ENCODE results near the gene OPCML. TPM values are rescaled to one million over a fixed set of nuclear protein-coding genes. Genes with fewer than 3 reads are reported as not detected.

Gene OPCML
- total RNA-seq, 1 donor from 2014 or later, result not detected

DNA sequence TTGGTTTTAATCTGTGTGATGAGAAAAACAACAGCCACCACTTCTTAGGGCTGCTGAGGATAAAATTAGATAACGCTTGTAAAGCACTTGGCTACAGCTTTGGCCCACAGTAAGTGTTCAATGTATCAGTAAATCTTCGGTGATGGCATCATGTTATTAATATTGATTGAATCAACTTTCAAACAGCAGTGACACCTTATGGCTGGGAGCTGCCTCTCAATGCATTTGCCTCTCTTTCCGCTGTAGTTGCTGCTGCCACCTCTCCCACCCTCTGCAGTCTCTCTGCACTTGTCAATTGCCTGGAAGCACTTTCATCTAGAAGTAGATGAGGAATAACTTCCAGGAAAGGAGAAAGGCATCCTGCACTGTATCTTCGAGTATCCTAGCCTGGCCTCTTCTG lies 491.1 kb downstream of the OPCML start:
- no peak overlapping the region for H3K27ac Mint-ChIP-seq
- CTCF ChIA-PET, result no interaction called here

DNA sequence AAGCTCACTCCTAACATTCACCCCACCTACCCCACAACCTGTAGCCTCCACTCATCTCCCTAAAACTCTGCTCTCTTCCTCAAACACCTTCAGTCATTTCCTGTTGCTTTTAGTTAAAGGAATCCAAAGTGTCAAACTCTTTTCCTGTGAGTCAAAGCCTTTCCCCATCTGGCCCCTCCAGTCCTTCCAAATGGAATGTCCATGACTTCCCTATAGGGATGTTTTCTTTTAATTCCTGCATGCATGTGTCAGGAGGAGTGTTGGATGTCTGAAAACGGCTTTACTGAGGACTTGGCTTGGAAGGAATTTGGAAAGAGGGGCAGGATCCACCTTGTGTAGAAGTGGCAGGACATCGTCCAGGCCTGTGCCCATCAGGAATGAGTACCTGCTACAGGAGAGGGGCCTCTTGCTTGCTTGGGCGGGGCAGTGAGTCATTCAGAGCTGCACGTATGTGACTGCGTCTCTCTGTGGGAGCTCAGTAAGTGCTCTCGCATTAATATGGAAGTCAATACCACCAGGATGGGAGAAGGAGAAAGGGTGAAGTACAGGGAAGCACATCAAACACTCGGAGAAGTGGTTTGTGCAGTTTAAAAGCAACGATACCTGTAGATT lies 491.9 kb downstream of the OPCML start:
- Mint-ChIP-seq H3K36me3 (ENCODE audit: low read depth) (no peaks in the 10 kb centered on the region), H3K4me3 (no peak overlapping the region), H3K27ac (no peak overlapping the region), H3K4me1 (no peaks in the 10 kb centered on the region), H3K9me3 (no peaks in the 10 kb centered on the region), H3K27me3 (no peaks in the 10 kb centered on the region)
- no peak for ATAC-seq (ENCODE audit: low read depth)
- ChIA-PET CTCF (no interaction called here), POLR2A (no interaction called here)
- TF ChIP-seq, protein P1, sequence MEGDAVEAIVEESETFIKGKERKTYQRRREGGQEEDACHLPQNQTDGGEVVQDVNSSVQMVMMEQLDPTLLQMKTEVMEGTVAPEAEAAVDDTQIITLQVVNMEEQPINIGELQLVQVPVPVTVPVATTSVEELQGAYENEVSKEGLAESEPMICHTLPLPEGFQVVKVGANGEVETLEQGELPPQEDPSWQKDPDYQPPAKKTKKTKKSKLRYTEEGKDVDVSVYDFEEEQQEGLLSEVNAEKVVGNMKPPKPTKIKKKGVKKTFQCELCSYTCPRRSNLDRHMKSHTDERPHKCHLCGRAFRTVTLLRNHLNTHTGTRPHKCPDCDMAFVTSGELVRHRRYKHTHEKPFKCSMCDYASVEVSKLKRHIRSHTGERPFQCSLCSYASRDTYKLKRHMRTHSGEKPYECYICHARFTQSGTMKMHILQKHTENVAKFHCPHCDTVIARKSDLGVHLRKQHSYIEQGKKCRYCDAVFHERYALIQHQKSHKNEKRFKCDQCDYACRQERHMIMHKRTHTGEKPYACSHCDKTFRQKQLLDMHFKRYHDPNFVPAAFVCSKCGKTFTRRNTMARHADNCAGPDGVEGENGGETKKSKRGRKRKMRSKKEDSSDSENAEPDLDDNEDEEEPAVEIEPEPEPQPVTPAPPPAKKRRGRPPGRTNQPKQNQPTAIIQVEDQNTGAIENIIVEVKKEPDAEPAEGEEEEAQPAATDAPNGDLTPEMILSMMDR (IDR thresholded peaks at IDR 0.05), result no peak
- intact Hi-C loops (cut with micrococcal nuclease), result no loop called here
- no peak for DNase-seq

More for the DNA sequence above, 491.1 kb downstream of the OPCML start:
- DNase-seq (no peak), ATAC-seq (ENCODE audit: low read depth) (no peak)
- POLR2A ChIA-PET, result no interaction called here
- H3K36me3 Mint-ChIP-seq (ENCODE audit: low read depth), result no peaks in the 10 kb centered on the region
- TF ChIP-seq, protein P1 (IDR thresholded peaks at IDR 0.05), result no peak
- no peaks in the 10 kb centered on the region for H3K27me3 Mint-ChIP-seq
- H3K4me1 Mint-ChIP-seq, result no peaks in the 10 kb centered on the region
- H3K4me3 Mint-ChIP-seq, result no peak overlapping the region
- no peaks in the 10 kb centered on the region for H3K9me3 Mint-ChIP-seq
- intact Hi-C loops (cut with micrococcal nuclease), result no loop called here

DNA sequence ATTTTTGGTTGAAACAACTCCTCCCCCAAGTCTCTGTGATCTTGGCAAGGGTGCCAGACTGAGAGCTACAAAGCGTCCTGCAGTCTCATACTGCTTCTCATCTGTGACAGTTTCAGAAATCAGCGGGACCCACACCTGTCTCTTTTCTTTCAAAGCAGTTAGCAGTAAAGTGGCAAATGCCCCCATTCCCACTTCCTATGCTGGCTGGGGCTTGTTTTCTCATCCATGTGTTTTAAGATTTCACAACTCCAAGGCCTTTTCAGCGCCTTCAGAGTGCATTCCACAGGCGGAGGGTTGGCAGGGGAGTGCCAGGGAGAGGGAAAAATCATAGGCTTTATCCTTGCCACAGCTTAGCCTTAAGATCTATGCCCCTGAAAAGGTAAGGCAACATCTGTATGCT lies 493.5 kb downstream of the OPCML start:
- ATAC-seq (ENCODE audit: low read depth), result no peak
- H3K4me3 Mint-ChIP-seq, result no peak overlapping the region
- DNase-seq, result no peak
- H3K27me3 Mint-ChIP-seq, result no peaks in the 10 kb centered on the region
- H3K27ac Mint-ChIP-seq, result no peak overlapping the region
- ChIA-PET POLR2A (no interaction called here), CTCF (no interaction called here)
- H3K36me3 Mint-ChIP-seq (ENCODE audit: low read depth), result no peaks in the 10 kb centered on the region
- no peaks in the 10 kb centered on the region for H3K9me3 Mint-ChIP-seq
- no peaks in the 10 kb centered on the region for H3K4me1 Mint-ChIP-seq
- intact Hi-C loops (cut with micrococcal nuclease), result no loop called here
- TF ChIP-seq, protein P1 (IDR thresholded peaks at IDR 0.05), result no peak

DNA sequence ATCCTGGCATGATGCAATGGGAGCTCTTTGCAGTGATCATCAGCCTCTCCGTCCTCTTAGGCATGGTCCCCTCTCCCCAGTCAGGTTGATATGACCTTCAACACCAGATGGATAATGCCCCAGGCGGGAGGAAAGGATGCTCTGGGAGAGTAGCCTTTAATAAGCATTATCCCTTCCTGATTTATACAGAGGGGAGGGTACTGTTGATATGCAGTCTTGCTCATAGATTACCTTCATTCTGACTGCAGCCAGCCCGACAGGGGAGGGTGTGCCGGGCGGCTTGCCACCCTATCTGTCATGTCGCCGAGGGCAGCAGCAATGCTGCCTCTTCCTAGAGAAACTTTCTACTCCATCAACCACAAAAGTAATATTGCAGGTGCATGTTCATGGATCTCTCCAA lies 497.4 kb downstream of the OPCML start:
- Mint-ChIP-seq H3K4me3 (no peak overlapping the region), H3K27ac (no peak overlapping the region), H3K27me3 (no peaks in the 10 kb centered on the region), H3K36me3 (ENCODE audit: low read depth) (no peaks in the 10 kb centered on the region), H3K4me1 (no peaks in the 10 kb centered on the region), H3K9me3 (no peaks in the 10 kb centered on the region)
- TF ChIP-seq, protein P1 (IDR thresholded peaks at IDR 0.05), result no peak
- intact Hi-C loops (cut with micrococcal nuclease), result no loop called here
- ChIA-PET CTCF (no interaction called here), POLR2A (no interaction called here)
- no peak for DNase-seq
- no peak for ATAC-seq (ENCODE audit: low read depth)

DNA sequence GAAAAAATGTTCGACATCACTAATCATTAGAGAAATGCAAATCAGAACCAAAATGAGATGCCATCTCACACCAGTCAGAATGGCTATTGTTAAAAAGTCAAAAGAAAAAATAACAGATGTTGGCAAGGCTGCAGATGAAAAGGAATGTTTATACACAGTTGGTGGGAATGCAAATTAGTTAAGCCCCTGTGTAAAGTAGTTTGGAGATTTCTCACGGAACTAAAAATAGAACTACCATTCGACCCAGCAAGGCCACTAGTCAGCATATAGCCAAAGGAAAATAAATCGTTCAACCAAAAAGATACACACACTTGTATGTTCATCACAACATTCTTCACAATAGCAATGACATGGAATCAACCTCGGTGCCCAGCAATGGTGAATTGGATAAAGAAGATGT lies 503.2 kb downstream of the OPCML start:
- Mint-ChIP-seq H3K4me3 (no peak overlapping the region), H3K36me3 (ENCODE audit: low read depth) (no peaks in the 10 kb centered on the region), H3K27ac (no peak overlapping the region), H3K9me3 (no peaks in the 10 kb centered on the region), H3K4me1 (no peaks in the 10 kb centered on the region), H3K27me3 (no peaks in the 10 kb centered on the region)
- ChIA-PET CTCF (no interaction called here), POLR2A (no interaction called here)
- intact Hi-C loops (cut with micrococcal nuclease), result no loop called here
- TF ChIP-seq, protein P1 (IDR thresholded peaks at IDR 0.05), result no peak
- no peak for DNase-seq
- ATAC-seq (ENCODE audit: low read depth), result no peak

Data from activated B cell treated with CpG ODN at 0.5 μM for 24 hours (primary cell).